GM19467 (cell line): ENCODE results near the gene FMO1.
"Not testable (repeated sequence)": the region's sequence is repeated elsewhere in the genome, so short reads cannot be mapped to it uniquely, and the experiment has no call there.

Source experiments
- ATAC-seq: cut with Tn5 transposase; IDR thresholded peaks from one replicate; pipeline ENCODE4 v1.9.1; 2021; ENCODE audit warnings: mild to moderate bottlenecking, moderate library complexity; ENCODE audit not compliant: unreplicated experiment

FMO1 gene

GRCh38 chr1:171233183-171233582 lies 15.1 kb upstream of the FMO1 start:
- no peak for ATAC-seq

DNA sequence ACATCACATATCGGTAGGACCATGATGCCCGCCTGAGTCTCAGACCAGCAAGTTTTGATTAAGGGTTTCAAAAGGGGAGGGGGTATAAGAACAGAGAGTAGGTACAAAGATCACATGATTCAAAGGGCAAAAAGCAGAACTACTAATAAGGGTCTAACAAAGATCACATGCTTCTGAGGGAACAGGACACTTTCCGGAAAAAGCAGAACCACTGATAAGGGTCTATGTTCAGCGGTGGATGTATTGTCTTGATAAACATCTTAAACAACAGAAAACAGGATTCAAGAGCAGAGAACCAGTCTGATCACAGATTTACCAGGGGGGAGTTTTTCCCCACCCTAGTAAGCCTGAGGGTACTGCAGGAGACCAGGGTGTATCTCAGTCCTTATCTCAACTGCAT lies 12.1 kb upstream of the FMO1 start:
- not testable (repeated sequence) for ATAC-seq

DNA sequence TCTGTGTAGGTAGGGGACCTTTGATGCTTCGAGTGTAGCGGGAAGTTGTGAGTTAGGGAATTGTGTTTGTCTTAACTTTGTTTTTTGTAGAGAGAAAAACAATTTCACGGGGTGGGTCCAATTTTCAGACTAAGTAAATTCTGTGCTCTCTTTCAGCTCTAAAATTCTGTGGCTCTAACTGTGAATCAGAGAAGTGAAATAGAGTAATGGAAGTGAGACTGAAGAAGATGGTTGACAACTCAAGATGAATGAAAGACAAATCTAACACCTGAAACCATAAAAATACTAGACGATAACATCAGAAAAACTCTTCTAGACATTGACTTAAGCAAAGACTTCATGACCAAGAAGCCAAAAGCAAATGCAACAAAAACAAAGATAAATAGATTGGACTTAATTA lies 4.4 kb upstream of the FMO1 start:
- no peak for ATAC-seq

DNA sequence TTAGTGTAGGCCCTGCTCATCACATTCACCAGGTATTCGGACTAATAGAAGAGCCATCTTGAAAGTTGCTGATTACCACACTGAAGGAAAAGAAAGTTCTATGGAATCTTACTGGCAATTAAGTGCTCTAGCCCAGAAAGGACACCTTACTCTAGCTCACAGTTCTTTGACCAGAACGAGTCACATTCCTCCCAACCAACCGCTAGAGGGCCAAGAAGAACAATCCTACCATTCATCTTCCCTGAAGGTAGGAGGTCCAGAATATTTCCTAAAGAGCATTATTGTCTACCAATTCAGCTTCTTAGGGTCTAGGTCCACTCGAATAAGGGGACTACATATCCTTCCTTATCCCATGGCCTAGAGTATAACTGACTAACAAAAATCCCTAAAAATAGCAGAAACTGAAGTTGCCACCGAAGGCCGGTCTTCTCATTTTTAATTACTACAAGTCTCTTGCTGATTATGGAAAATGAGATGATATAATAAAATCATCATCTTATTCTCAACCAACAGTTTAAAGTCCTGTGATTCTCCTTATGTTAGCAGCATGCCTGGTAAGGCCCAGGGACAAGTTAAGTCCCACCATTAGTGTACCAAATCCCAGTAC lies 2.7 kb upstream of the FMO1 start:
- peak; percentile 80 for ATAC-seq

DNA sequence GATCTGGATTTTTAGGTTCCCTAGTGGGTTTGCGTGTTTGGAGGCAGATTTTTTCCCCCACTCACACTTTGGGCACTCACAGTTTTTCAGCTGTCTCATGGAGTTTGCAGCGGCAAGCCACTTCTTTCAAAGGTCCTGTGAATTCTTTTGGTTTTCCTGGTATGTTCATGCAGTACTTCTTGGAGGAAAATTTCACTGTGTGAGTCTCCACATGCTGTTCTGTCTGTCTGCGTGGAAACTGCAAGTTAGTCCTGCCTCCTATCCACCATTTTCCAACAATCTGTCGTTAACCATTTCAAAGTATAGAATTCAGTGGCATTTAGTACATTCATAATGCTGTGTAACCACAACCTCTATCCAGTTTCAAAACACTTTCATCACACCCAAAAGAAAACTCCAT lies 793 bp upstream of the FMO1 start:
- no peak for ATAC-seq

GRCh38 chr1:171248841-171249240 lies 547 bp downstream of the FMO1 start:
- no peak for ATAC-seq

- no peak for ATAC-seq
Observed at GRCh38 chr1:171250263-171250662, 2.0 kb downstream of the FMO1 start.

DNA sequence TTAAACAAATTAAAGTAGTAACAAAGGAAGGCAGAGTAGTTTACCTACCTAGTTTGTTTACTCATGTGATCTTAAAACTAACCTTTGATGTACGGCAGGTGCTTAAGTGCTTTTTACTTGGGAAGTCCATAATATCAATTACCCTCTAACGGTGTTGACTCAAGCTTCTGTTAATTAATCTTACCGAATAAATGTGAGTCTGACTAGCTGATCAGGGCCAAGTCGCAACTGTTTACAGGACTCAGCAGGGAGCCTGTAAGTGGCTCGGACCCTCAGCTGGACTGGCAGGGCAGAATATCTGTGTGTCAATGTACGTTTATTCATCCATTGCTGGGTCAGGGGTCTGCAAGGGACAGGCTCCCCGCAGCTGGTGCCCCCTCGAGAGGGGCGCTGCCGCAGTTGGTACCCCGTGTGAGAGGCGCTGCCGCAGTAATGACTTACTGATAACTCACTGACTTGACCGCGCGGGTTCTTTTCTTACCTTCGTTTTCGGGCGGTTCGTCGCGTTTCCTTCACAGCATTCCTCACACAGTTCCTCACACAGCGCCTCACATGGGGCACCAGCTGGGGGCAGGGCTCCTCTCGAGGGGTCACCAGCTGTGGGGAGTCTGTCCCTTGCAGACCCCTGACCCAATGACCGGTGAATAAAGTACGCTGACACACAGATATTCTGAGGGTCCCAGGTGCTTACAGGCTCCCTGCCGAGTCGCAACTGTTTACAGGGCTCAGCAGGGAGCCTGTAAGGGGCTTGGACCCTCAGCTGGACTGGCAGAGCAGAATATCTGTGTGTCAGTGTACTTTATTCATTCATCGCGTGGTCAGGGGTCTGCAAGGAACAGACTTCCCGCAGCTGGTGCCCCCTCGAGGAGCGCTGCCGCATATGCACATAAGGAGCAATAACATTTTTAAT lies 3.0 kb downstream of the FMO1 start:
- ATAC-seq = peak; percentile 47

DNA sequence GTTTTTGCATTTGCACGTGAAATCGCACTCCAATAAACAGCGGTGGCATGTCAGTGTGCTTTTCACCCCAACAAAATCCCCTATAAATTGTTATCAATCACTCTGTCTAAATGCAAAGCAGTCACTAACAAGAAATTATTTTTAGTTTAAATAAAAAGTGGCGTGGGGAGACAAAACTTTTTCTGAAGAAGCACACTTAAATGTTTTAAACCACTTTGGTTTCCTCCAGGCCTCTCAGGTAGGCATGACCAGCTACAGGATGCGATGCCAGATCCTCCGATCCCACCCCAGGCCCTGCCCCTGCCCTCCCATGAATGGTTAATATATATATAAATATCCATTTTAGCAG lies 3.6 kb downstream of the FMO1 start:
- no peak for ATAC-seq

DNA sequence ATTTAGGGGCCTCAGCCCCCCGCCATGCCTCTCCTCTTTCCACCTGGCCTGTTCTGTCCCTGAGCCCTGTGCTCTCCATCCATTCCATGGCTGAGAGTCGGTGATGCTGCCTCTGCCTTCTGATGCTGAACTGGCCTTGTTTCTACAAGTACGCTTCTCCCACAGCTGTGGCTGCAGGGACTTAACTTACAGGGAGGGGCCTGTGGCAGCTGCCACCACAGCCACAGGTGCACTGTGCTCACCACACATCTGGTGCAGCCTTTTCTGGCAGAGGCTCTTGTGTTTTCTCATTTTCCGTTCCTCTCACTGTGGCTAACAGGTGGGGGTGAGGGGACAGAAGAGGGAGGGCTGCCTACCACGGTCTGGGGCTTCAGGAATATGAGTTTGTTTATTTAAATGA lies 4.2 kb downstream of the FMO1 start:
- peak; percentile 91 for ATAC-seq

- no peak for ATAC-seq
Observed at GRCh38 chr1:171254859-171255258, 6.6 kb downstream of the FMO1 start.

DNA sequence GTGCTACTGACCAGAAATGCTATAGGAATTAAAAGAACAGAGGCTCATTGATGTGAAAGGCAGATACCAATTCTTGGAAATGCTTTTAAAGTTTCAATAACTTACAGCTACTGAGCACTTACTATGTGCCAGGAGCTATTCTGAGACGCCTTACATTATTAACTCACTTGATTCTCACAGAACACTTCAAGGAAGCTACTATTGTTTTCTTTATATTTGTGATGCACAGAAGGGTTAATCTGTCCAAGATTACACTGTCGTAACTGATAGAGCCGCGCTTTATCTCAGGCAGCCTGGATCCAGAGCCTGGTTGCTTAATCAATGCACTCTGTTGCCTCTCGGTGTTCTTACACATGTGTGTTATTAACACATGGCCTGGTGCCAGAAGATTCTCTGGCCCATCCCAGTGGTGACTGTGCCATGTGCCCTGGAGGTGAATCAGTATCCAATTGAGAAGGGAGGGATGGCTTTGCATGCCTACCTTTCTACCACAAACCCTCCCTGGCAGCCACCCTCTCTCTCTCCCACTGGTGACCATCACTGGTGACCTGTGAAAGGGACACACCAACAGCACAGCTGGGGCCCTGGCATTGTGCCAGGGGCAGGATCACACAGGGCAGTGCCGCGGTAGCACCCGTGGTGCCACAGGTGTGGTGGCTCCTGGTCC lies 8.8 kb downstream of the FMO1 start:
- ATAC-seq = no peak

DNA sequence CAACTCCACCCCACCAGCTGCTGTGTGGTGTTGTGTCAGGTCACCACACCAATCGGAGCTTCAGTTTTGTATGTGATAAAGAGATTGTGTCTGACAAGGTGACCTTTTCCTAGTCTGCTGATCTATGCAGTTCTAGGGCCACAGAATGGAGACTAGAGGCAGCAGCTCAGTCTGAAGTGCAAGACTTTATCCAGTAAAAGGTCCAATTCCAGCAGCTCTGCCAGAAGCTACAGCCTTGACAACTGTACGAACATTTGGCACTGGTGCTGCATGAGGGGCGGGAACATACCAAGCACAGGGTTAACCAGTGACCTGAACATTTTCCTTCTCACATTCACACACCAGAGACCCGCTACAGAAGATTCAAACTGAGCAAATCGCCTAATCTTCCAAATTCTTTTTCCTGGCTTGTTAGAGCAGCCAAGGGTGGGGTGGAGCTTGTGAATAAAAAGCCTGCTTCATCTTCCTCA lies 9.3 kb downstream of the FMO1 start:
- ATAC-seq = no peak

DNA sequence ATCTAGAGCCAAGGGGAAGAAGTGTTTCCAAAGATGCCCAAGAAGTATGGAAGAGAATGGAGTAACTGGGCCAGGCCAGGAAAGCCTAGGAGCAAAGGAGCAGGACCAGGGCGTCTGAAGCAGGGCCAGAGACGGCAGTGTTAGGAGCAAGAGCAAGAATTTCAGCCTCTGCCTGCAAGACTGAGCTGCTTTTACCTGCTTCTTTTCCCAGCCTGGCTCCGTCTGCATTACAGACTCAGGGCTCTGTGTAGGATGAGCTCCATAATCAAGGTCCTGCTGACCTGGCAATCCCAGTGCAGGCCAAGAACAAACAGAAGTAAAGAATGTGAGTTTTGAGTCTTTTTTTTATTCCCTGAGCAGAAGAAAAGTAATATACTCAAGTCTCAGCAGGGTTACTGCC lies 10.1 kb downstream of the FMO1 start:
- no peak for ATAC-seq

DNA sequence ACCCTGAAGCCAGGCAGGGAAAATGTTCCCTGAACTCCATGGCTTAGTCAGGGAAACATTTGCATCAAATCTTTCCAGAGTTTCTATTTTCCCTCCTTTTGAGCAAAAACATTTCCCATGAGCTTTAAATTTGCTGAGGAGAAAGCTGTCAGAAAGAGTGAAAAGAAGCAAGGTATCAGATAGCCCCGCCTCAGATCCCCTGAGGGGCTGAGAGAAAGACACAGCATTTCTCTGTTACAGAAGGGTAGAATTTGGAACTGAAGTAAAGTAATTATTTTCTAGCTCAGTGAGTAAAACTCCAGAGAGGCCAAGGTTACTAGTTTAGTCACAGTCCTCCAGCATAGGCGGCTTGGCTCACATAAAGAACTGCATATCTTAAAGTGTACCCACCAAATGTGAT lies 10.6 kb downstream of the FMO1 start:
- ATAC-seq = no peak

GRCh38 chr1:171261336-171261735 lies 13.0 kb downstream of the FMO1 start:
- no peak for ATAC-seq

- no peak for ATAC-seq
Observed at GRCh38 chr1:171263901-171264300, 15.6 kb downstream of the FMO1 start.

- no peak for ATAC-seq
Observed at GRCh38 chr1:171265686-171266085, 17.4 kb downstream of the FMO1 start.

DNA sequence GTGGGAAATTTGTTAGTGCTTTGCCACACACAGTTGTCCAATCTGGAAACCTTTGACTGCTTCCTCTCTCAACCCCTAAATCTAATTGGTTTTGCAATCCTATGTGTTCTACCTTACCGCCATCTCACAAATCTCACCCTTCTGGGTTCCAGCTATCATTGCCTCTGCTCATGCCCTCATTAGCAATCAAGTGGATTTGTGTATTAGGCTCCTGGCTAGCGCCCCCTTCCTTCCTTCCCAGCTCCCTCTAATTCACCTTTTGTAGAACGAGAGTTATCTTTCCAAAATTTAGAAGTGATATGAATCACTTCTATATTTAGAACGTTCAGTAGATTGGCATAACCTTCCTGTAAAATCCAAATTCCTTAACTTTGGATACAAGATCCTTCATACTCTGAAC lies 18.6 kb downstream of the FMO1 start:
- ATAC-seq = no peak

DNA sequence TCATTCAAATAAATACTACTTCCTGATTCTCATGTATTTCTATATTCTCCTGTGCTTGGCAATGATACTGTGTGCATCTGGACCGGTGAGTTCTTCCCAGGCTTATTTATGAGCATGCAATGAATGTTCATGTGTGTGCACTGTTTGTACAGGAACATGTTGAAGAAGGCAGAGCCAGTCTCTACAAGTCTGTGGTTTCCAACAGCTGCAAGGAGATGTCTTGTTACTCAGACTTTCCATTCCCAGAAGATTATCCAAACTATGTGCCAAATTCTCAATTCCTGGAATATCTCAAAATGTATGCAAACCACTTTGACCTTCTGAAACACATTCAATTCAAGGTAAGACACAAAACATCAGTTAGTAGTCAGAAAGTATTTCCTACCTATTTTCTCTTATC lies 19.1 kb downstream of the FMO1 start:
- no peak for ATAC-seq

DNA sequence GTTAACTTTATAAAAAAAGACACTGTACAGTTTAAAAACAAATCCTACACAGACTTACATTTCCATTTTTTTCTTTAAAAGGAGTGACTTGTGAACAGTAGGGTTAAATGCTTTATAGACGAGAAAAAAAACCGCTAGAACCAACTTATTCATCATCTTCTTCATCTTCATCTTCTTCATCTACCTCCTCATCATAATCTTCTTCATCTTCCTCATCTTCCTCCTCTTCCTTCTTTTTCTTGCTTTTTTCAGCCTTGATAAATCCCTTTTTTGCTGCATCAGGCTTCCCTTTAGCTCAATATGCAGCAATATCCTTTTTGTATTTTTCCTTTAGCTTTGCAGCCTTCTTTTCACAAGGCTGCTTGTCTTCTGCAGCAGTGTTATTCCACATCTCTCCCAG lies 22.5 kb downstream of the FMO1 start:
- ATAC-seq = no peak

DNA sequence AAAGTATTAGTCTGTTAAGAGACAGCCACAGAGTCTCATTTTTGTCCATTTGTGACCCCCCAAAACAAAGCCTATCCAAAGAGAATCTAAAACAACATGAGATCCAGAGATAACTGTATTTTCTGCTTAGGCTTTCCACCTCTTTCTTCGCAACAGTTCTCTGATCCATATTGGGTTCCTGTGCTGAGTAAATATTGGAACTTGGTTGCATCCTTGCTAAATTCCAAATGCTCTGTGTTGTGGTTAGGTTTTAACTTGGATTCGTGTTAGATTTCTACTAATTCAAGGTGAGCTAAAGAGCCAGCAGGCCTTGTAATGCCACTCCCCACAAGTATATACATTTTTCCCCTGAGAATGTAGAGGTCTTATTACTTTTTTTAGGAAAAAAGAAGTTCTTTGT lies 29.2 kb downstream of the FMO1 start:
- no peak for ATAC-seq
